H1 (cell line): ENCODE results near the gene CIAO3. TPM values are rescaled to one million over a fixed set of nuclear protein-coding genes. Genes with fewer than 3 reads are reported as not detected.

Experiments
- CREB1 ChIP-seq: IDR thresholded peaks from 2 replicates; pipeline ENCODE4 v1.6.1; 2012; ENCODE audit warnings: inconsistent platforms
- CTBP2 ChIP-seq: IDR thresholded peaks from 2 replicates; pipeline ENCODE4 v1.7.0; 2011; ENCODE audit warnings: borderline replicate concordance, mild to moderate bottlenecking, moderate library complexity, mixed read lengths, low read length; ENCODE audit not compliant: insufficient read depth, insufficient read length
- GTF2F1 ChIP-seq: IDR thresholded peaks from 2 replicates; pipeline ENCODE4 v1.6.1; 2012; ENCODE audit warnings: low read depth, low read length, improper control_type of control experiment, borderline replicate concordance
- TEAD4 ChIP-seq: IDR thresholded peaks from 2 replicates; pipeline ENCODE4 v1.6.1; 2012; ENCODE audit warnings: low read depth, low read length, inconsistent platforms, mixed read lengths
- polyA plus RNA-seq, 7 experiments: library from polyadenylated mRNA; depleted of rRNA in 3 of 7; stranded (reverse) in 5 of 7; unstranded in 2 of 7; fragments of >200 nt in 5 of 7; fragments of 200-250 nt in 2 of 7; gene quantifications; 1 replicate in 5 of 7; 2 replicates in 1 of 7; 4 replicates in 1 of 7; pipeline versions ENCODE4 v1.2.1 to v1.2.3, GENCODE V29; 2011 to 2013; ENCODE audit warnings: missing spikeins in 2 of 7, mixed read lengths in 2 of 7
- total RNA-seq: library from RNA; stranded (reverse); fragmentation: NEBNext Ultra II Directional; extraction: Animal tissue kit (Norgen Biotek cat#: 25700); gene quantifications from 2 replicates; pipeline ENCODE4 v1.2.1, GENCODE V29; 2021

CIAO3 gene
- total and polyA plus RNA-seq, 2 of the 8 experiments (the other 6 are each of a cell fraction or from before 2014, with no cell fraction given) = 20.0 to 20.4 TPM

GRCh38 chr16:740764-741505 is at the start of gene CIAO3 (continued):
- TF ChIP-seq CTBP2 (no peak), GTF2F1 (no peak), CREB1 (peak; percentile 97), TEAD4 (peak; percentile 16; the same call in 1 of the 2 replicates)
